ENCODE measurements around the gene POLR3G.

DNA sequence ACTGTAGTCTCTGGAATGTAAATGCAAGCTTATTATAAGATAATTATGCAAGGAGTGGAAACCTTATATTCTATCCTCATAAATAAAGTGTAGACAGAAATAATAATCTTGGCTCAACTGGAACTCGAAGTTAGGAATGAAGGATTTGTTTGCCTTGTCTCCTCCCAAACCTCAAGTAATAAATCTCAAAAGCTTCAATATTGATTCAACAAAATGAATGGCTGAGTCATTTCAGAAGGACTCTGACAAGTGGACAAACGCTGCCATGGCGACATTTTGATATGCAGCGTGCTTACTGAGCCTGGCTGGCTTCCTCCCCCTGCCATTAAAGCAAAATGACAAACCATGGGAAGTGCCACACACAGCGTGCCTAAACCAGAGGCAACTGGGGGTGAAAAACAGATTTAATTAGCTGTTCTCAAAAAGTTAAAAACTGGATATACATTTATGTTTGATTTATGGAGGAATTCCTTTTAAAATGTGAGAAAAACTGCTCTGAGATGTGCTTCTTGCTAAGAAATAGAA lies 73.5 kb downstream of the POLR3G start:
- TF ChIP-seq, protein P1, sequence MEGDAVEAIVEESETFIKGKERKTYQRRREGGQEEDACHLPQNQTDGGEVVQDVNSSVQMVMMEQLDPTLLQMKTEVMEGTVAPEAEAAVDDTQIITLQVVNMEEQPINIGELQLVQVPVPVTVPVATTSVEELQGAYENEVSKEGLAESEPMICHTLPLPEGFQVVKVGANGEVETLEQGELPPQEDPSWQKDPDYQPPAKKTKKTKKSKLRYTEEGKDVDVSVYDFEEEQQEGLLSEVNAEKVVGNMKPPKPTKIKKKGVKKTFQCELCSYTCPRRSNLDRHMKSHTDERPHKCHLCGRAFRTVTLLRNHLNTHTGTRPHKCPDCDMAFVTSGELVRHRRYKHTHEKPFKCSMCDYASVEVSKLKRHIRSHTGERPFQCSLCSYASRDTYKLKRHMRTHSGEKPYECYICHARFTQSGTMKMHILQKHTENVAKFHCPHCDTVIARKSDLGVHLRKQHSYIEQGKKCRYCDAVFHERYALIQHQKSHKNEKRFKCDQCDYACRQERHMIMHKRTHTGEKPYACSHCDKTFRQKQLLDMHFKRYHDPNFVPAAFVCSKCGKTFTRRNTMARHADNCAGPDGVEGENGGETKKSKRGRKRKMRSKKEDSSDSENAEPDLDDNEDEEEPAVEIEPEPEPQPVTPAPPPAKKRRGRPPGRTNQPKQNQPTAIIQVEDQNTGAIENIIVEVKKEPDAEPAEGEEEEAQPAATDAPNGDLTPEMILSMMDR (IDR thresholded peaks at IDR 0.05; ENCODE audit: poor library complexity) = no peak
- no peak for TF ChIP-seq EZH2 (IDR thresholded peaks at IDR 0.05; ENCODE audit: borderline replicate concordance)
- no peak for TF ChIP-seq EZH2phosphoT487 (IDR thresholded peaks at IDR 0.05; ENCODE audit: low read depth, severe bottlenecking, unreplicated experiment)

Data from hepatocyte (in vitro differentiated cells).